ENCODE results near the gene PTGES2. TPM values are rescaled to one million over a fixed set of nuclear protein-coding genes. Genes with fewer than 3 reads are reported as not detected.

The PTGES2 gene
- polyA plus RNA-seq: 55.9 and 68.0 TPM in 2 replicates
- 47.6 and 57.5 TPM in 2 replicates for polyA minus RNA-seq

GRCh38 chr9:128127568-128127989, at the start of gene PTGES2:
Gene PTGES2, minus strand, starts transcription at chr9:128127729. Its CDS starts 12 bp downstream, at chr9:128127717.
- no peaks in the 10 kb centered on the region for H3F3A ChIP-seq (ENCODE audit: insufficient read depth, low read length, poor library complexity, severe bottlenecking)
- no peak for TF ChIP-seq RAD21 (conservative IDR thresholded peaks at IDR 0.05)
- peak; percentile 22 for TF ChIP-seq SMC3 (conservative IDR thresholded peaks at IDR 0.05; ENCODE audit: poor library complexity)
- TF ChIP-seq TAF1 (IDR thresholded peaks at IDR 0.05; ENCODE audit: low read depth): no peak
- no peak for TF ChIP-seq REST (IDR thresholded peaks at IDR 0.05; ENCODE audit: borderline replicate concordance)
- TF ChIP-seq MXI1 (conservative IDR thresholded peaks at IDR 0.05; ENCODE audit: poor library complexity, severe bottlenecking): peak; percentile 77
- peak; percentile 16 for TF ChIP-seq POLR2AphosphoS5 (IDR thresholded peaks at IDR 0.05)
- TF ChIP-seq CTCF (IDR thresholded peaks at IDR 0.05; ENCODE audit: poor library complexity, severe bottlenecking): peak; percentile 21
- H3K79me2 ChIP-seq (replicated peaks; ENCODE audit: insufficient read depth, low read length): peaks cover 11% of the 10 kb centered on the region
- no peaks in the 10 kb centered on the region for H3K36me3 ChIP-seq (ENCODE audit: insufficient read depth, low read length)
- peak within 1 kb of the TSS; percentile 98 for H3K4me3 ChIP-seq (ENCODE audit: low read length)
- H3K27ac ChIP-seq (ENCODE audit: low read length): peak within 1 kb of the TSS; percentile 84
- no peaks in the 10 kb centered on the region for H3K9me2 ChIP-seq (ENCODE audit: insufficient read depth, low read length)
- no peaks in the 10 kb centered on the region for H3K9me3 ChIP-seq (ENCODE audit: low read length)
- peak within 1 kb of the TSS; percentile 95 for H2AFZ ChIP-seq (ENCODE audit: low read depth, low read length)
- peak within 1 kb of the TSS; percentile 89 for H3K9ac ChIP-seq (ENCODE audit: low read length)
- H3K27me3 ChIP-seq (ENCODE audit: insufficient read depth, low read depth, low read length): no peaks in the 10 kb centered on the region
- peak within 1 kb of the TSS; percentile 70 for H3K4me2 ChIP-seq (ENCODE audit: low read length)
- no peaks in the 10 kb centered on the region for H4K20me1 ChIP-seq (ENCODE audit: insufficient read depth)

GRCh38 chr9:128175726-128176125, 48.2 kb upstream of the PTGES2 start:
- no peaks in the 10 kb centered on the region for H3K79me2 ChIP-seq (replicated peaks; ENCODE audit: insufficient read depth, low read length)
- no peaks in the 10 kb centered on the region for H3K27me3 ChIP-seq (ENCODE audit: insufficient read depth, low read depth, low read length)
- TF ChIP-seq EP300 (conservative IDR thresholded peaks at IDR 0.05; ENCODE audit: poor library complexity, severe bottlenecking) (no peak), TAF1 (IDR thresholded peaks at IDR 0.05; ENCODE audit: low read depth) (no peak), REST (IDR thresholded peaks at IDR 0.05; ENCODE audit: borderline replicate concordance) (no peak), POLR2AphosphoS5 (IDR thresholded peaks at IDR 0.05) (no peak), RAD21 (conservative IDR thresholded peaks at IDR 0.05) (no peak), MXI1 (conservative IDR thresholded peaks at IDR 0.05; ENCODE audit: poor library complexity, severe bottlenecking) (no peak), SMC3 (conservative IDR thresholded peaks at IDR 0.05; ENCODE audit: poor library complexity) (no peak), EZH2 (IDR thresholded peaks at IDR 0.05; ENCODE audit: borderline replicate concordance, insufficient read depth, low read length, poor library complexity, severe bottlenecking) (no peak), CTCF (IDR thresholded peaks at IDR 0.05; ENCODE audit: poor library complexity, severe bottlenecking) (no peak)
- H3K4me2 ChIP-seq (ENCODE audit: low read length): no peak overlapping the region
- H3K9me3 ChIP-seq (ENCODE audit: low read length): peaks cover 5% of the 10 kb centered on the region
- no peak overlapping the region for H3K9ac ChIP-seq (ENCODE audit: low read length)
- no peaks in the 10 kb centered on the region for H4K20me1 ChIP-seq (ENCODE audit: insufficient read depth)
- no peaks in the 10 kb centered on the region for H3K9me2 ChIP-seq (ENCODE audit: insufficient read depth, low read length)
- no peaks in the 10 kb centered on the region for H3F3A ChIP-seq (ENCODE audit: insufficient read depth, low read length, poor library complexity, severe bottlenecking)
- H2AFZ ChIP-seq (ENCODE audit: low read depth, low read length): no peak overlapping the region
- no peak overlapping the region for H3K4me3 ChIP-seq (ENCODE audit: low read length)
- peaks cover 12% of the 10 kb centered on the region for H3K36me3 ChIP-seq (ENCODE audit: insufficient read depth, low read length)
- no peak overlapping the region for H3K27ac ChIP-seq (ENCODE audit: low read length)

All from neural cell (in vitro differentiated cells).